ENCODE data around the gene SMURF1.

The SMURF1 gene

DNA sequence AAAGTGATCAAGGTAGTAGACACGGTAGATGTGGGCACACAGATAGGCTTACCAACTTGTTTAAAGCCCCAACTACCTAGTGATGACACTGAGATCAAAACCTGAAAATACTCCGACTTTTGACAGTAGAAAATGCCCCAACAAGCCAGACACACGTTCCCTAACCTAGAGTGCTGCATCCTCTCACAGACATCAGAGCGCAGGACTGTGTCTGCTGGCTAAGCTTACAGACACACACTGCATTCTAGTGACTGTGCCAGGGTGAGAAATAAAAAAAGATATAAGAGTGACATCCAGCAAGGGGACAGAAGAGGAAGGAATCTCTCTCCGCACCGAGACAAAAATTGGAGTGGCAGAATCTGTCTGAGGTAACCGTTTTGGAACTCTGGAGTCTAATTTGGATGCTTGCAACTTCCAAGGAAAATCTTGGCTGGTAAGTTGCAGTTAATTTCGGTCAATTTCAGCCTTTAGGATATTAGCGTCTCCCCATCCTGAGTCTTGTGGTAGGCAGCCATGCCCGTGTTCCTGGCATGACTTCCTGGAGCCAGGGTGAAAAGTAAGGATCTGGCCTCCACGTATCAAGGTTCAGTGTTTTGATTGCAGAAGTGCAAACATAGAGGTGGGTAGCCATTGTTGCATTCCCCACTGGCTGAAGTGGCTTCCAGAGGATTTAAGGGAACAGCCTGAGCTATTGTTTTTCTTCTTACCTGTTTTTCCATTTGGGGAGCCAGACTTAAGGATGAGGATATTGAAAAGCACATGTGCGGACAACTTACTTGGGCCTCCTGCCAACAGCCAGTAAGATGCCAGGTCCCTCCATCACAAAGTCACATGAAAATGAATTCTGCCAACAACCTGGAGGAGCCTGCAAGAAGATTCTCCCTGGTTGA lies 124.1 kb downstream of the SMURF1 start:
- Histone ChIP-seq H3K4me2 (ENCODE audit: low read length) (no peak overlapping the region), H3K79me2 (peaks cover 6% of the 10 kb centered on the region), H3K4me3 (ENCODE audit: low read depth, low read length) (no peak overlapping the region), H2AFZ (no peak overlapping the region), H3K27me3 (ENCODE audit: control insufficient read depth, insufficient read depth, low read length) (no peaks in the 10 kb centered on the region), H3K9ac (no peak overlapping the region), H3K4me1 (no peaks in the 10 kb centered on the region), H3K36me3 (ENCODE audit: control insufficient read depth, insufficient read depth, low read length) (no peaks in the 10 kb centered on the region), H3K27ac (no peak overlapping the region), H3K9me3 (ENCODE audit: control insufficient read depth, low read length) (no peaks in the 10 kb centered on the region)
- TF ChIP-seq, protein P1, sequence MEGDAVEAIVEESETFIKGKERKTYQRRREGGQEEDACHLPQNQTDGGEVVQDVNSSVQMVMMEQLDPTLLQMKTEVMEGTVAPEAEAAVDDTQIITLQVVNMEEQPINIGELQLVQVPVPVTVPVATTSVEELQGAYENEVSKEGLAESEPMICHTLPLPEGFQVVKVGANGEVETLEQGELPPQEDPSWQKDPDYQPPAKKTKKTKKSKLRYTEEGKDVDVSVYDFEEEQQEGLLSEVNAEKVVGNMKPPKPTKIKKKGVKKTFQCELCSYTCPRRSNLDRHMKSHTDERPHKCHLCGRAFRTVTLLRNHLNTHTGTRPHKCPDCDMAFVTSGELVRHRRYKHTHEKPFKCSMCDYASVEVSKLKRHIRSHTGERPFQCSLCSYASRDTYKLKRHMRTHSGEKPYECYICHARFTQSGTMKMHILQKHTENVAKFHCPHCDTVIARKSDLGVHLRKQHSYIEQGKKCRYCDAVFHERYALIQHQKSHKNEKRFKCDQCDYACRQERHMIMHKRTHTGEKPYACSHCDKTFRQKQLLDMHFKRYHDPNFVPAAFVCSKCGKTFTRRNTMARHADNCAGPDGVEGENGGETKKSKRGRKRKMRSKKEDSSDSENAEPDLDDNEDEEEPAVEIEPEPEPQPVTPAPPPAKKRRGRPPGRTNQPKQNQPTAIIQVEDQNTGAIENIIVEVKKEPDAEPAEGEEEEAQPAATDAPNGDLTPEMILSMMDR (IDR thresholded peaks at IDR 0.05): no peak

DNA sequence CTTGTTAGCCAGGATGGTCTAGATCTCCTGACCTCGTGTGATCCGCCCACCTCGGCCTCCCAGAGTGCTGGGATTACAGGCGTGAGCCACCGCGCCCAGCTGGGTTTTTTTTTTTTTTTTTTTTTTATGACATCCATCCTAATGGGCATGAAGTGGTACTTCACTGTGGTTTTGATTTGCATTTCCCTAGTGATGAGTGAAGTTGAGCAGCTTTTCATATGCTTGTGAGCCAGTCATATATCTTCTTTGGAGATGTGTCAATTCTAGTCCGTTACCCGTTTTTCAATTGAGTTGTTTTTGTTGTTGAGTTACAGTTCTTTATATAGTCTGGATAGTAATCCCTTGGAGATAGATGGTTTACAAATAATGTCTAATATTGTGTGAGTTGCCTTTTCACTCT lies 127.7 kb downstream of the SMURF1 start:
- Histone ChIP-seq H3K27me3 (ENCODE audit: control insufficient read depth, insufficient read depth, low read length) (no peaks in the 10 kb centered on the region), H3K4me3 (ENCODE audit: low read depth, low read length) (no peak overlapping the region), H3K9me3 (ENCODE audit: control insufficient read depth, low read length) (no peaks in the 10 kb centered on the region), H3K9ac (no peak overlapping the region), H3K36me3 (ENCODE audit: control insufficient read depth, insufficient read depth, low read length) (no peaks in the 10 kb centered on the region), H2AFZ (no peak overlapping the region), H3K4me1 (no peaks in the 10 kb centered on the region), H3K4me2 (ENCODE audit: low read length) (no peak overlapping the region), H3K27ac (no peak overlapping the region), H3K79me2 (peaks cover 6% of the 10 kb centered on the region)
- TF ChIP-seq, protein P1 (IDR thresholded peaks at IDR 0.05): no peak

DNA sequence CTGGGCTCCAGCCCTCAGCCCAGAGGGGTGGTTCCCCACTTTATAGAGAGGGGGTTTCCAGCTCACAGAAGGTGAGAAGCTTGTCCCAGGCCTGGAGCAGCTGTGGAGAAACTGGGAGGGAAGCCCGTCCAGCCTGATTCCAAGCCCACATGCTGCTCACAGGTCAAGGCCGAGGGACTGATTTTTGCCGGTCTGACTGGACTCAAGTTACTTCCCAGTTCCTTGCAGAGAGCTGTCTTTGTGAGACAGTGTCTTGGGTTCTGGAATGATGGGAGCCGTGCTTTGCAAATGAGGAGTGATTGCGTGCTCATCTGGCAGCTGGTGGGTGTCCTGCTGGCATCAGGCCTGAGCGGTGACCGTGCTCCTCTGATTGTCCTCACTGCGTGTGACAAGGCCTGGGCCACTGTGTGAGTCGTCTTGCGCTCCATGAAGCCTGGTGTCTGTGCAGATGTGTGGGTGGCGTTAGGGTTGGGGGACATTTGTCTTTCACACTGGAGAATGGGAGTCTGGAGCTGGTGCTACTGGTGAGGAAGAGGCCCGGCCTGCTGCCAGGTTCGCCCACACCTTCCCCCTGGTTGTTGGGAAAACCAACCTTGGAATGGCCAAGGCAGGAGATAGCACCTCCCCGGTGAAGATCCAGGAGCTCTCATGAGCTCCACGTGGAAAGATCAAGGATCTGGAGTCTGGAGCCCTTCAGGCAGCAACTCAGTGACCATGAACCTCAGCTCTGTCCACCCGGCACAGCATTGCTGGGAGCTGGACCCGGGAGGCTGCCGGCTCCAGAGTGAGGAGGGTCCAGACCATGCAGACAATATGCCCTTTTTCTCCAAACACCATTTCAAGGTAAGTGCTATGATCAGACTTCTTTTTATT lies 129.6 kb downstream of the SMURF1 start:
- no peak overlapping the region for H3K27ac ChIP-seq
- H3K79me2 ChIP-seq: peaks cover 6% of the 10 kb centered on the region
- no peak overlapping the region for H3K4me3 ChIP-seq (ENCODE audit: low read depth, low read length)
- TF ChIP-seq, protein P1 (IDR thresholded peaks at IDR 0.05): no peak
- H3K36me3 ChIP-seq (ENCODE audit: control insufficient read depth, insufficient read depth, low read length): no peaks in the 10 kb centered on the region
- no peaks in the 10 kb centered on the region for H3K27me3 ChIP-seq (ENCODE audit: control insufficient read depth, insufficient read depth, low read length)
- no peak overlapping the region for H3K9ac ChIP-seq
- H3K4me2 ChIP-seq (ENCODE audit: low read length): no peak overlapping the region
- H3K4me1 ChIP-seq: no peaks in the 10 kb centered on the region
- no peak overlapping the region for H2AFZ ChIP-seq
- H3K9me3 ChIP-seq (ENCODE audit: control insufficient read depth, low read length): no peaks in the 10 kb centered on the region

DNA sequence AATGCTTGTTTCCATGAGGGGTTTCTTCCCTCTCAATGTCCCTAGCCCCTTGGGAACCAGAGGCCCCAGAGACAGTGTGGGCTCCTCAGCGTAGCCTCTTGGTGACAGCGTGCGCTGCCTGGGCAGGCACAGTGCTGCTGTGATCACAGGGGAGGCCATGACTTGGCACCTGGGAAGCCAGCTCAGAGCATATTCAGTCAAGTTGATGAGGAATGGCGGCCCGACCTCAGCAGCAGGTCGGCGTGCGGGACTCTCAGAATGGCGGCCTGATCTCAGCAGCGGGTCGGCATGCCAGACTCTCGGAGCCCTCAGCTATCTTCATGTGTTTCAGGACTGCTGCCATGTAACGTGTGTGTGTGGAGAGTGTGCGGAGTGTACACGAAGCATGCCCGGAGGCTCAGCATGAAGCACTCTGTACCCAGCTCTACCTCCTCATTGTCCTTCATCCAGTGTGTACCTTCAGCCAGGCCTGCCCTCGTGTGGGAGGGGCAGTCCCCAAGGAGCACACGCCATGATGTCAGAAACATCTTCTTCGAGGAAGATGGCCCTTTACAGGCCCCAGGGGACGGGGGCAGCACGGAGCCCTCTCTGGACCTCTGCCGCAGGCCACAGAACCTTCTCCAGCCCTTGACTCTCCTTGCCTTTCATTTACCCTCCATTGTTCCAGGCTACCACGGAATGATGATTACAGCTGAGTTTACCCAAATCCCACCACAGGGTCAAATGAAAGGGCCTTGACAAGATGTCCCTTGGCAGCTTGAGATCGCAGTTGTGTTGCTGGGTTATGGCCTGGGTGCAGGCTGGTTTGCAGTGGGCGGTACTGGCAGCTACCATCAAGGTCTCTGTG lies 130.4 kb downstream of the SMURF1 start:
- Histone ChIP-seq H3K4me3 (ENCODE audit: low read depth, low read length) (no peak overlapping the region), H3K9ac (no peak overlapping the region), H3K27me3 (ENCODE audit: control insufficient read depth, insufficient read depth, low read length) (no peaks in the 10 kb centered on the region), H3K79me2 (peaks cover 3% of the 10 kb centered on the region), H3K9me3 (ENCODE audit: control insufficient read depth, low read length) (no peaks in the 10 kb centered on the region), H3K27ac (no peak overlapping the region), H3K36me3 (ENCODE audit: control insufficient read depth, insufficient read depth, low read length) (no peaks in the 10 kb centered on the region), H3K4me2 (ENCODE audit: low read length) (no peak overlapping the region), H3K4me1 (no peaks in the 10 kb centered on the region), H2AFZ (no peak overlapping the region)
- TF ChIP-seq, protein P1 (IDR thresholded peaks at IDR 0.05): no peak

Data from parathyroid adenoma (tissue), 2 donors.